HUES64 (cell line): ENCODE data around the gene HLA-DRB5.
"Not testable (repeated sequence)": the region's sequence is repeated elsewhere in the genome, so short reads cannot be mapped to it uniquely, and the experiment has no call there.

Source experiments
- H3K27ac ChIP-seq: 2 replicates; pipeline ENCODE4 v1.7.0; 2013; ENCODE audit warnings: low read depth, low read length, inconsistent platforms
- H3K27me3 ChIP-seq: 2 replicates; pipeline ENCODE4 v1.6.1; 2013; ENCODE audit warnings: mild to moderate bottlenecking, low read length; ENCODE audit not compliant: insufficient read depth
- H3K36me3 ChIP-seq: 2 replicates; pipeline ENCODE4 v1.6.1; 2013; ENCODE audit warnings: mild to moderate bottlenecking, low read length; ENCODE audit not compliant: insufficient read depth
- H3K4me1 ChIP-seq: 2 replicates; pipeline ENCODE4 v1.6.1; 2013; ENCODE audit warnings: mild to moderate bottlenecking, low read length, moderate library complexity; ENCODE audit not compliant: insufficient read depth
- H3K4me3 ChIP-seq: 2 replicates; pipeline ENCODE4 v1.5.1; 2013; ENCODE audit warnings: mild to moderate bottlenecking, low read length, moderate library complexity
- H3K9ac ChIP-seq: 2 replicates; pipeline ENCODE4 v1.6.1; 2013; ENCODE audit warnings: mild to moderate bottlenecking, low read depth, low read length
- H3K9me3 ChIP-seq: 2 replicates; pipeline ENCODE4 v1.6.1; 2013; ENCODE audit warnings: low read depth, low read length; ENCODE audit not compliant: insufficient read depth
- WGBS: fragments of 150-250, 120-280 bp; methylation state at CpG from one replicate; pipeline ENCODE4 v1.1.7; 2013; ENCODE audit warnings: missing lambda C conversion rate; 5-methylcytosine and 5-hydroxymethylcytosine counted together

Gene HLA-DRB5

DNA sequence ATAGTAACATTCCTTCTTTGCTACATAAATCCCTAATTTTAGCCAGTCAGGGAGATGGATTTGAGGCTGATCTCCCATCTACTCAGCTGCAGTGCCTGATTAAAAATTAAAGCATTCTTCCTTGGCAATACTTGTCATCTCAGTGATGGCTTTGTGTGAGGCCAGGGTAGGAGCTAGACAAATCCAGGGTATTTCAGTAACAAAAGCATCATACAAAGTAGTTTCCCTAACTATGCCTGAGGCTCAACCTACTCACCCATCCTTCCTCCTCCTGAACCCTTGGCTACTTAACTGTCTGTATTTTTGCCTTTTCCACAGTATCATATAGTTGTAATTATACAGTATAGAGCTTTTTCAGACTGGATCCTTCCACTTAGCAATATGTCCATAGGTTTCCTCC, 37.7 kb downstream of the HLA-DRB5 start:
- Histone ChIP-seq H3K9me3 (0 out of 2 replicates have a peak, but pooled peaks cover 3% of the 10 kb centered on the region), H3K27ac (no peak overlapping the region), H3K27me3 (no peaks in the 10 kb centered on the region), H3K4me1 (no peaks in the 10 kb centered on the region), H3K36me3 (no peaks in the 10 kb centered on the region), H3K9ac (no peak overlapping the region), H3K4me3 (no peak overlapping the region)

GRCh38 chr6:32491700-32492099, 38.4 kb downstream of the HLA-DRB5 start:
- Histone ChIP-seq H3K4me3 (no peak overlapping the region), H3K36me3 (no peaks in the 10 kb centered on the region), H3K9me3 (0 out of 2 replicates have a peak, but pooled peaks cover 3% of the 10 kb centered on the region), H3K27ac (no peak overlapping the region), H3K4me1 (no peaks in the 10 kb centered on the region), H3K9ac (no peak overlapping the region), H3K27me3 (no peaks in the 10 kb centered on the region)
- no CpG with 5 or more reads among the region's 1 CpG for WGBS

DNA sequence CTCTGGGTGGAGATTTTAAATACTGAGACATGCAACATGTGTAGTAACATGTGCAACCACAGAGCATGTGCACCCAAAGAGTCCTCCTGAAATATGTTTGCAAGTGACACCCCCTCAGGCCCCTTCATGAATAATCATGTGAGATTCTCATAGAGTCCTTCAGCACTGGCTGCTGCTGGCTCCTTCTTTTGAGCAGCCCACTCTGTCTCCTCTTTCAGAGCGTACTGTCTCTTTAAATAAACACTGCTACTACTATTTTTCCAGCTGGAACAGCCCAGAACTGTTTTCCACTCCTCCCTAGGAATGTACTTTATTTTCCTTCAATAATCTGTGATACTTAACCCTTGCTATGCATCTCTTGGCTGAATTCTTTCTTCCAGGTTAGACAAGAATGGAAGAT, 42.0 kb downstream of the HLA-DRB5 start:
- Histone ChIP-seq H3K4me1 (no peaks in the 10 kb centered on the region), H3K9ac (no peak overlapping the region), H3K4me3 (no peak overlapping the region), H3K9me3 (peaks cover 6% of the 10 kb centered on the region; the same call in 1 of the 2 replicates), H3K27ac (no peak overlapping the region), H3K36me3 (no peaks in the 10 kb centered on the region), H3K27me3 (no peaks in the 10 kb centered on the region)
- WGBS, result 66% methylated on average over 1 of the region's 1 CpG

DNA sequence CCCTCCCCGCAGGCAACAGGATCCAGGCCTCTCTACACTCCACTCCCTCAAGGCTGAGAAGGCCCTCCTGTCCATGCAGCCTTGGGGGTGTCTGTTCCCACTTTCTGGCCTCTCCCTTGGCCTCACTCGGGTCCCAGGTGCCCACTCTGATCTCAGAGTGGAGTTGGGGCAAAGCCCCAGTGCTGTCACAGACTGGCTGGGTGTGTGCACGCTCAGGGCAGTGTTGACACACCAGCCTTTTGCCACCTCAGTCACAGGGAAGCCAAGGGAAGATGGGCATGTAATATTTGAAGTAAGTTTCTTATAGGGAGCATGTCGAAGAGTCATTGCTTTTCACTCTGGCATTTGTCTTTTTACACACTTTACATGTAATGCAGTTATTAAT, 45.5 kb downstream of the HLA-DRB5 start:
- Histone ChIP-seq H3K9ac (no peak overlapping the region), H3K4me1 (no peaks in the 10 kb centered on the region), H3K4me3 (no peak overlapping the region), H3K27ac (no peak overlapping the region), H3K9me3 (peaks cover 9% of the 10 kb centered on the region; the same call in 1 of the 2 replicates), H3K36me3 (no peaks in the 10 kb centered on the region), H3K27me3 (no peaks in the 10 kb centered on the region)
- WGBS, result 54% methylated on average over 4 of the region's 4 CpGs

- Histone ChIP-seq H3K4me1 (no peaks in the 10 kb centered on the region), H3K4me3 (no peak overlapping the region), H3K9ac (no peak overlapping the region), H3K27ac (no peak overlapping the region), H3K9me3 (peaks cover 9% of the 10 kb centered on the region; the same call in 1 of the 2 replicates), H3K36me3 (no peaks in the 10 kb centered on the region), H3K27me3 (no peaks in the 10 kb centered on the region)
- WGBS, result 80% methylated on average over 26 of the region's 26 CpGs
Observed at GRCh38 chr6:32483968-32484613, 46.0 kb downstream of the HLA-DRB5 start.

DNA sequence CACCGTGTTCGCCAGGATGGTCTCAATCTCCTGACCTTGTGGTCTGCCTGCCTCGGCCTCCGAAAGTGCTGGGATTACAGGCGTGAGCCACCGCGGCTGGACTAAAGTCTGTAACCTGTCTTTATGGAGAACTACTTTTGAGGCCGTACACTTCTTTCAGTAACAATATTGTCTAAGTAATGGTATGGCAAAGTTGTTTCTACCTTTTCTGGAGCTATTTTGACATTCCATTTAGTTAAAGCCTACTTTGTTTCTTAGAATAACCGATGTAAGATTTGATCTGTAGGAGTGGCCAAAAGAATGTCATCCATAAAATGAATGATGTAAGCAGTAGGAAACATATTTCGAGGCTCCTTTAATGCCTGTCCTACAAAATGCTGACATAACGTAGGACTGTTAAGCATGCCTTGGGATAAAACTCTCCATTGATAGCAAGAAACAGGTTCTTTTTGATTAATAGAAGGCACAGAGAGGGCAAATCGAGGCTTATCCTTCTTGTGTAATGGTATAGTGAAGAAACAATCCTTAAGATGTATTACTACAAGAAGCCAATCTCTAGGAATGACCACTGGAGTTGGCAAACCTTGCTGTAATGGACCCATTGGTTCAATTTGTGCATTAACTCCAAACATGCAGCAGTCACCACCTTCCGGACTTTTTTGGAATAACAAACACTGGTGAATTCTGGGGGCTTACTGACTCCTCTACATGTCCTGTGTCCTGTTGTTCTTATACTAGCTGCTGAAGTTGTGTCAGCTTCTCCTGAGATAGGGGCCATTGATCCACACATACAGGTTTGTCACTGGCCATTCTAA, 54.5 kb downstream of the HLA-DRB5 start:
- WGBS, result 88% methylated on average over 13 of the region's 13 CpGs

GRCh38 chr6:32473376-32474348, 56.4 kb downstream of the HLA-DRB5 start:
- not testable (repeated sequence) for H3K27ac ChIP-seq, H3K4me3 ChIP-seq, H3K27me3 ChIP-seq, H3K9ac ChIP-seq, H3K36me3 ChIP-seq, H3K4me1 ChIP-seq
- 71% methylated on average over 10 of the region's 10 CpGs for WGBS
- peaks cover 35% of the 10 kb centered on the region for H3K9me3 ChIP-seq

More for the DNA sequence above, 54.5 kb downstream of the HLA-DRB5 start:
- Histone ChIP-seq H3K4me1 (no peaks in the 10 kb centered on the region), H3K27me3 (no peaks in the 10 kb centered on the region), H3K9ac (no peak overlapping the region), H3K36me3 (no peaks in the 10 kb centered on the region), H3K4me3 (no peak overlapping the region), H3K9me3 (peaks cover 33% of the 10 kb centered on the region), H3K27ac (no peak overlapping the region)

- peaks cover 28% of the 10 kb centered on the region for H3K9me3 ChIP-seq
- WGBS, result 73% methylated on average over 3 of the region's 5 CpGs
- no peak overlapping the region for H3K4me3 ChIP-seq
- no peak overlapping the region for H3K9ac ChIP-seq
- no peak overlapping the region for H3K27ac ChIP-seq
- H3K36me3 ChIP-seq, result no peaks in the 10 kb centered on the region
- no peaks in the 10 kb centered on the region for H3K27me3 ChIP-seq
- H3K4me1 ChIP-seq, result no peaks in the 10 kb centered on the region
Observed at GRCh38 chr6:32472781-32473375, 57.2 kb downstream of the HLA-DRB5 start.

- H3K9me3 ChIP-seq, result peaks cover 40% of the 10 kb centered on the region
- H3K27ac ChIP-seq, H3K4me3 ChIP-seq, H3K27me3 ChIP-seq, H3K9ac ChIP-seq, H3K36me3 ChIP-seq, H3K4me1 ChIP-seq: not testable (repeated sequence)
- 68% methylated on average over 2 of the region's 5 CpGs for WGBS
Observed at GRCh38 chr6:32467743-32468503, 62.2 kb downstream of the HLA-DRB5 start.
